SHP77 treated with DMSO at 0.1 percent for 48 hours (cell line): ENCODE data around the gene AKR1E2.

Source experiments
- DNase-seq: peaks from one replicate; lab custom pipeline; 2025; lab: John Stamatoyannopoulos, UW

Gene AKR1E2

GRCh38 chr10:4845766-4846165, 19.8 kb downstream of the AKR1E2 start:
- no peak for DNase-seq

DNA sequence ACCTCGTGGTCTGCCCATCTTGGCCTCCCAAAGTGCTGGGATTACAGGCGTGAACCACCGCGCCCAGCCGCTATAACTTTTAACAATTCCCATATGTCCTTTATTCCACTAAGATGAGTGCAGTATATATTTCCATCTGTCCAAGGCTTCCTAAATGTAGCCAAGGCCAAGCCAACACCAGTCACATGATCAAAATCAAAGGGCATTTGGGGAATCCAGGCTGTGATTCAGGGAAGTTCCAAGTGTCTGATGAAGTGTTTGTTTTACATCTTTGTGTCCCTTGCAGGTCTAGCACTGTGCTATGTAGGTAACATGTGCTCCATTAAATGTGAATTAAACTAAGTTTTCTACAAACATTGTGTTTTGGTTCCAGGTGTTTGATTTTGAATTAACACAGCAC, 20.8 kb downstream of the AKR1E2 start:
- no peak for DNase-seq

- no peak for DNase-seq
These were observed 21.8 kb downstream of the AKR1E2 start for GRCh38 chr10:4847561-4848355.

DNA sequence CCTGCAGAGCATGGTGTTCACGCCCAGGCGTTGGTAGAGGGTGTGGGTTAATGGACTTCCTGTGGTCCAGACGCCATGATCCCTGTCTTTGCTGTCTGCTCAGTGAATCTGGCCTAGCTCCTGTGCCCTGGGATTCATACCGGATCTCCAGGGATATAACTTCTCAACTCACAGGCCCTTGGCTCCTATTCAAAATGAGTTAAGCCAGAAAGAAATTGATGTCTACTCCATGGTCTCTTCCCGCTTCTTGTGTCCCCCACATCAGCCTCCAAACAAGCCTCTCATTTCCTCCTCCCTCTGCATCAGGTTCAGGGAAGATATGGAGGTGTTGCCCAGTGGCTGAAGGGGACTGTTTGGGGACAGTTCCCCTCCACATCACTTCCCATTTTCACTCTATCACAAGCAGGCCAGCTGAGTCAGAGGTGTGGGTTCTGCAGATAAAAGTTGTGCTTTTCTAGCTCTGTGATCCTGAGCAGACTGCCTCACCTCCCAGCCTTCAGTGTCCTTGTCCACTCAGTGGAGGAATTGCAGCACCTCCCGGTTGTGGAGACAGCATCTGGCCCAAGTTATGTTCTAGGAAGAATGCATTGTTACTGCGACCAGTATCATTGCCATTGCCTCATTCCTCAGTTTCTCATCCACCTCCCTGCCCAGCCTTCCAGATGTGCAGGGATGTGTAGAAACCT, 22.5 kb downstream of the AKR1E2 start:
- no peak for DNase-seq

DNA sequence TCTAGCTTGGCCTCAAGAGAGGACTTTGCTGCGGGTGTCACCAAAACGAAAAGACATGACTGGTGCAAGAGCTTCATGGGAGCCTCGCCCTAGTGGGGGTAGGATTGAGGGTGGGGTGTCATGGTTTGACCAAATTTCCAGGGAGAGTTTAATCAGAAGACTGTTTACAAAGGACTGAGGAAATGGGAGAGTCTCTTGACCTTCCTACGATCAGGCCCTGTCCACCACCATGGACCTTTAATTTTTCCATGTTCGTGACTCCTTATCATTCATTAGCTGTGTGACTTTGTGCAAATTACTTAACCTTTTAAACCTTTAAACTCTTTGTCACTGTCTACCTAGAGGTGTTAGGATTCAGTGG, 23.0 kb downstream of the AKR1E2 start:
- DNase-seq = no peak

DNA sequence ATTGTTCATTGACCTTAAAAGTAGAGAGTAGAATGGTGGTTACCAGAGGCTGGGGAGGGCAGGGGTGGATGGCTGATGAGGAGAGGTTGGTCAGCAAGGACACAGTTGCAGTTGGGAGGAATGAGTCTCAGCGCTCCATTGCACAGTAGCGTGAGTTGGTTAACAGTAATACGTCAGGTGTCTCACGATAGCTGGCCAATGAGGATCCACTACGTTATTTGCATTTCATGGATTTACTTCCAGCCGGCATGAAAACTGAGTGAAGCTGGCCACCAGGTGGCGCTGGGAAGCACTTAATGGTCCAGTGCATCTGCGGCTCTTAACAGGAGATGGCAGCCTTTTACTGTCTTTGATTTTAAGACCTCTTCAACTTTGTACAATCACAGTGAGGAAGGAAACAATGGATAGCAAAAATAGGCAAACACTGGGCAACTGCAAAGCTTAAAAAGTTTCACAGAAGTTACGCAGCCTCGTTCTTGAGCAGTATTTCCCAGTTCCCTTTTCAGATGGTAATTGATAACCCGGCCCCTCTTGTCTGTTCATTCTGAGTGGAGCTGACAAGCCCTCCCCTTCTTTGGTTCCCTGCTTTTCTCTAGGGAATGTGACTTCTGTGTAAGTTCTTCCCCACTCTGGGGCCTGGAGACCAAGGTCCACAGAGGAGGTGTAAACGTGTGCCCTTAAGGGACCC, 23.7 kb downstream of the AKR1E2 start:
- DNase-seq = peak; percentile 91

- peak; percentile 65 for DNase-seq
These were observed 24.4 kb downstream of the AKR1E2 start for GRCh38 chr10:4850397-4850796.

DNA sequence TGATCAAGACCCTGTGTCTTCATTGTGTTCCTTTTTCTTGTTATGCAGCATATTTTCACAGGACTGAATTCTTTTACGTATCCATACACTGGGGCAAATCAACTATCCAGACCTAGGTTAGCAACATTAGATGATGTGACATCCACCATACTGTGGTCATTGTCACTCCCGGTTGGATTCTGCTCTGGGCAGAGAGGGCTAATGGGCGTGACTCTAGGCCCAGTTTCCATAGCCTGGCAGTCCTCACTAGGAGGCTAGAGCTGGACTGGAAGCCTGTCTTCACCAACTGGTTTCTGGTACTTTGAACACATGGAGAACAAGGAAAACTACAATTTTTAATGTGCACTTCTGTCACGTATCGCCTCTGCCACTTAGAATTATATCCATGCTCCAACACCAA, 25.2 kb downstream of the AKR1E2 start:
- no peak for DNase-seq

GRCh38 chr10:4851846-4852245, 25.8 kb downstream of the AKR1E2 start:
- no peak for DNase-seq

DNA sequence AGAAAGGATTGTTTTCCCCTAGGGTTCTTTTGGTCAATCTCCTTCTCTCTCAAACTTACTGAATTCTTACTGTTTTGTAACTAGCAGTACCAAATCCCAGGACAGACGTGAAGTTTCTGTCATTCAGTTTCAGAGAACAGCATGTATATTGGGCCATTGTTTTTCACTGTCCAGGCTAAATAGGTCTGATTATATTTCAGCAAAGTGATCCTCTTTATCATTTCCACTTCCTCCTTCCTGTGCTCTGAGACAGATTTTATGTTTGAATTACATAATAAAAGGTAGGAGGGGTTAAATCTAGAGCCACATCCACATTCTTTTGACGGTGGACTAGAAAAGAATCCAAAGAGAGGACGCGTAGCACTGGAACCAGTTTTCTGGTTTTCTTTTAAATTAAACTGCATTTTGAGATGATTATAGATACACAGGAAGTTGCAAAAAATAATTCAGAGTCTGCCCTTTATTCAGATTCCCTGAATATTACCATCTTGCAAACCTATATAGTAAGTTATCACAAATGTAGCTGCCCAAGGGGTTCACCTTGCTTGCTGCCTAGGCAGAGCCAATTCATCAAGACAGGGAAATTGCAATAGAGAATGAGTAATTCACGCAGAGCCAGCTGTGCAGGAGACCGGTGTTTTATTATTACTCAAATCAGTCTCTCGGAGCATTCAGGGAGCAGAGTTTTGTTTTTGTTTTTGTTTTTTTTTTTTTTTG, 40.1 kb downstream of the AKR1E2 start:
- DNase-seq = no peak

DNA sequence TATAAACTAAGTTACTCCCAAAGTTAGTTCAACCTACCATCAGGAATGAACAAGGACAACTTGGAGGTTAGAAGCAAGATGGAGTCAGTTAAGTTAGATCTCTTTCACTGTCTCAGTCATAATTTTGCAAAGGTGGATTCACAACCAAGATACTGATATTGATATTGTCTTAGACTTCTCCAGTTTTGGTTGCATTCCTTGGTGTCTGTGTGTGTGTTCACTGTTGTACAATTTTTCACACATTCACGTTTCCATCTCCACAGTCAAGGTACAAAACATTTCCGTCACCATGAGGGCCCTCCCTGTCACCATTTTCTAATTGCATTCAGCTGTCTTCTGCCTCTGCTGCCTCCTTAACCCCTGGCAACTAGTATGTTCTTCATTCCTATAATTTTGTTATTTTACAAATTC, 41.1 kb downstream of the AKR1E2 start:
- no peak for DNase-seq

- no peak for DNase-seq
These were observed 41.7 kb downstream of the AKR1E2 start for GRCh38 chr10:4867520-4868356.

GRCh38 chr10:4868357-4868657, 42.3 kb downstream of the AKR1E2 start:
- DNase-seq = no peak

DNA sequence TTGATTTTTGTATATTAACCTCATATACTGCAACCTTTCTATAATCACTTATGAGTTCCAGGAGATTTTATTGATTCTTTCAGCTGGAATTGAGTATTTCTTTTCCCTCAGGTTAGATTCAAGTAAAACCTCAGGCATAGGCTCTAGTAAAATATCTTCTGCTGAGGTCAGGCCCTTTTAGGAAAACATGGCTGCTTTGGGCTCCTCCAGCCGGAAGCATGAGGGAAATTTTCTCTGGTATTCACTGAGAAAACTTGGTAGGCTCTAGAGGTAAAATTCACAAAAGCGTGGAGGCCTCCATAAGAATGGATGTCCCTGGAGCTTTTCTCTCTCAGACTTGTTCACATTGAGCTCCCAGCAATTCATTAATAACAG, 56.7 kb downstream of the AKR1E2 start:
- DNase-seq = no peak

DNA sequence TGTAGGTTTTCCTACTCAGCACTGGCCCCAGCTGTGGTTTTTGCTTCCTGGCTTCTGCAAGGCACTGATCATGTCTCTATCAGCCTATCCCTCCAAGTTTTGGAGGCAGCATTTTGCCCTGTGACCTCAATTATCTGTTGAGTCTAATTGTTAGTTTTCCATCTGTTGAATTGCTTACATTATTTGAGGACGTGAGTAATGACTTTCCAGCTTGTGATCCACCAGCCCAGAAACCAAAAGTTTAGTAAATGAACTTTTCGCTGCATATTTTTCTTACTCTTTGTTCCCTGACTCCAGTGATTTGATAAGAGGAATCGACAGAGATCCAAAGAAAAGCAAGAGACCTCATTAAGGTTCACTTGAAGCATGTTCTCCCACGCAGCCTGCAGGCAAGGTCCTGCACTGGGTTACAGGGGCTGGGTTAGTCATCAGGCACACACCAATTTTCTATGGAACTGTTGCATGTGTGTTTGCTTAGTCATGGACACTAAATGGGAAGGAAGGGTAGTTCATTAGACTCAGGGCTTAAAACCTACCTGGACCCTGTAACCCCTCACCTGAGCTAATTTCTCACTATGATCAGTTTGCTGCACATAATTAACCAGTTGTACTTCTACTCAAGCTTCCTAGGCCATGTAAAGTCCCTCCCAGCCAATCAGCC, 57.2 kb downstream of the AKR1E2 start:
- DNase-seq = no peak

DNA sequence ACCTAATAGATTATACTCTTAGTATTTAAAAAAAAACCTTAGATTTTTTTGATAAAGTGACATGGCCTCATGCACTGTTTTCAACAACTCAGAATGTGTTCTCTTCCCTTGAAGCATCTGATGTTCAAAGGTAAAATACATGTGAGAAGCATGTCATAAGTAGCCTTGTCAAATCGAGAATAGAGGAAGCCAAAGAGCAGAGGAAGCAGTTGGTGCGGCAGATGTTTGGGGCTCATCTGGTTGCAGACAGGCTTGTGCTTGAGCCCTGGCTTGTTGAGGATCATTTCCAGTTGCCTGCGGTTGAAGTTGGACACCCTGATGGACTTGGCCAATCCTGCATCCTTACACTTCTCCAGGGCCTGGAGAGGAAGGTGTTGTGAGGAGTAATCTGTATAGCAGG, 59.2 kb downstream of the AKR1E2 start:
- no peak for DNase-seq

DNA sequence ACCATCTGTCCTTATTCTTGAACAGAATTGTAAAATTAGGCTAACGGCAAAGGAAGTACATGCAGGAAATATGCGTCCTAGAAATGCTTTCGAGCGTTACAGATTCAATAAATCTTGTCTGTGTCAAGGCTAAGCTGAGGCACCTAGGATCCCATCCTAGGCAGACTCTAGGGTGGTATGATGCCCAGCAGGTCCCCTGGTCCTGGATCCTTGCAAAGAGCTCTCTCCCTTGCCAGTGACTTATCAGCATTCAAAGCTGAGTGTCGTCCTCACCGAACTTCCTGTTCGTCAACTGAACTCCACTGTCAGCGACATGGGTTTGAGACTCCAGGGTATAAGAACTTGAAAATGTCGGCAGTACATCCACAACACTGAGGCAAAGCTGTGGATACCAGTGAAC, 61.5 kb downstream of the AKR1E2 start:
- no peak for DNase-seq

GRCh38 chr10:4888236-4888635, 62.2 kb downstream of the AKR1E2 start:
- no peak for DNase-seq

DNA sequence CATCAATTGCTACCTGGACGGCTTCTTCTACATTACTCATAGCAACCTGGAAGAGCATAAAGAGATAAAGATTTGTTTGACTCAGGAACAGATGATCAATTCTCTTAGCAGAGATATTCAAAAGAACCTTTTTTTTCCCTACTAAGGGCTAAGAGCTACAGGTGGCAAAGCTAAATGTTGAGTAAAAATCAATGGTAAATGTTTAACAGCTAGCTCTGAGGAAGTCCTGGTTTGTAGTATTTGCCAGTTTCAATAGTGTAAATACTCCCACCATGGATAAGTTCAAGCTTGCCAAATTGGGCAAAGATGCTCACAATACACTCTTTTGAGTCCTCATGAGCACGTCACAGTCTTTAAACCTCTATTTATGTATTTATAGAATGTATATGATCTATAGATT, 64.0 kb downstream of the AKR1E2 start:
- DNase-seq = no peak

- DNase-seq = no peak
These were observed 66.7 kb downstream of the AKR1E2 start for GRCh38 chr10:4892681-4893080.

GRCh38 chr10:4894335-4894734, 68.3 kb downstream of the AKR1E2 start:
- DNase-seq = no peak
